ENCODE measurements around the gene EPHA8.

Gene EPHA8

DNA sequence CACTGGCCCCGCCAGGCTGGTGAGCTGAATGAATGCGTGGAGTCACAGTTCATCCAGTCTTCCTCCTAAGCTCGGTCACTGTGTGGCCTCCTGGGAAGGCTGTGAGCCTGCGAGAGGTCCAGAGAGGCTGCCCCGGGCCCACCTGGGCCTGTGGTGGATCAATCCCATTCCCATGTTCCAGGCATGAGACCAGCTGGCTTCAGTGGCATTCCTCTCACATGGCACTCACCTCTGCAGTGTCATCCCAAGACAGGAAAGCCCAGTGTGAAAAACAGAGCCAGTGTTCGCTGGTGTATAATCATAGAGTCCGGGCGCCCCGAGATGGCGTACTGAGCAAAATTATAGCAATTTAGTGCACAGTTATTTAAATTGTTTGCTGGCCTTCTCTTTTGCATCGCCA lies 37.6 kb upstream of the EPHA8 start:
- Histone ChIP-seq H3K4me3 (ENCODE audit: severe bottlenecking) (no peak overlapping the region), H3K4me1 (ENCODE audit: insufficient read depth, poor library complexity, severe bottlenecking) (no peaks in the 10 kb centered on the region), H3K36me3 (ENCODE audit: low read depth) (peaks cover 21% of the 10 kb centered on the region), H3K27ac (ENCODE audit: poor library complexity, severe bottlenecking) (no peak overlapping the region), H3K27me3 (ENCODE audit: insufficient read depth, poor library complexity, severe bottlenecking) (no peaks in the 10 kb centered on the region), H3K9me3 (ENCODE audit: severe bottlenecking) (no peaks in the 10 kb centered on the region)
- TF ChIP-seq, protein P1, sequence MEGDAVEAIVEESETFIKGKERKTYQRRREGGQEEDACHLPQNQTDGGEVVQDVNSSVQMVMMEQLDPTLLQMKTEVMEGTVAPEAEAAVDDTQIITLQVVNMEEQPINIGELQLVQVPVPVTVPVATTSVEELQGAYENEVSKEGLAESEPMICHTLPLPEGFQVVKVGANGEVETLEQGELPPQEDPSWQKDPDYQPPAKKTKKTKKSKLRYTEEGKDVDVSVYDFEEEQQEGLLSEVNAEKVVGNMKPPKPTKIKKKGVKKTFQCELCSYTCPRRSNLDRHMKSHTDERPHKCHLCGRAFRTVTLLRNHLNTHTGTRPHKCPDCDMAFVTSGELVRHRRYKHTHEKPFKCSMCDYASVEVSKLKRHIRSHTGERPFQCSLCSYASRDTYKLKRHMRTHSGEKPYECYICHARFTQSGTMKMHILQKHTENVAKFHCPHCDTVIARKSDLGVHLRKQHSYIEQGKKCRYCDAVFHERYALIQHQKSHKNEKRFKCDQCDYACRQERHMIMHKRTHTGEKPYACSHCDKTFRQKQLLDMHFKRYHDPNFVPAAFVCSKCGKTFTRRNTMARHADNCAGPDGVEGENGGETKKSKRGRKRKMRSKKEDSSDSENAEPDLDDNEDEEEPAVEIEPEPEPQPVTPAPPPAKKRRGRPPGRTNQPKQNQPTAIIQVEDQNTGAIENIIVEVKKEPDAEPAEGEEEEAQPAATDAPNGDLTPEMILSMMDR (IDR thresholded peaks at IDR 0.05; ENCODE audit: poor library complexity, severe bottlenecking), result no peak
- DNase-seq (ENCODE audit: low spot score) (no peak), ATAC-seq (ENCODE audit: low read depth) (no peak)

DNA sequence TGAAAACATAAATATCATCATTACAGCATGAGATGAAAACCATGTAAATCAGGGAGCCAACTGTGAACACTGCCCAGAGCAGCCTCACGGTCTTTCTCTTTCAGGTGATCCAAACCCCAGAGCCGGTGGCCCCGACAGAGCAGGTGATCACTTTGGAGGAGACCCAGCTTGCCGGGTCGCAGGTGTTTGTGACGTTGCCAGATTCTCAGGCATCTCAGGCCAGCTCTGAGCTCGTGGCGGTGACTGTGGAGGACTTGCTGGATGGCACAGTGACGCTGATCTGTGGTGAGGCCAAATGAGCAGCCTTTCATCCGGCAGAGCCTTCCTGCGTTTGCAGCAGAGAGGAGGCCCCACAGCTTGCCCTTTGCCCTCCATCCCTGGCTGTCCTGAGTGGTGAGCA lies 37.2 kb upstream of the EPHA8 start:
- Histone ChIP-seq H3K36me3 (ENCODE audit: low read depth) (peaks cover 21% of the 10 kb centered on the region), H3K9me3 (ENCODE audit: severe bottlenecking) (no peaks in the 10 kb centered on the region), H3K4me1 (ENCODE audit: insufficient read depth, poor library complexity, severe bottlenecking) (no peaks in the 10 kb centered on the region), H3K27me3 (ENCODE audit: insufficient read depth, poor library complexity, severe bottlenecking) (no peaks in the 10 kb centered on the region), H3K27ac (ENCODE audit: poor library complexity, severe bottlenecking) (no peak overlapping the region), H3K4me3 (ENCODE audit: severe bottlenecking) (no peak overlapping the region)
- TF ChIP-seq, protein P1 (IDR thresholded peaks at IDR 0.05; ENCODE audit: poor library complexity, severe bottlenecking), result no peak
- ATAC-seq (ENCODE audit: low read depth), result no peak
- no peak for DNase-seq (ENCODE audit: low spot score)

DNA sequence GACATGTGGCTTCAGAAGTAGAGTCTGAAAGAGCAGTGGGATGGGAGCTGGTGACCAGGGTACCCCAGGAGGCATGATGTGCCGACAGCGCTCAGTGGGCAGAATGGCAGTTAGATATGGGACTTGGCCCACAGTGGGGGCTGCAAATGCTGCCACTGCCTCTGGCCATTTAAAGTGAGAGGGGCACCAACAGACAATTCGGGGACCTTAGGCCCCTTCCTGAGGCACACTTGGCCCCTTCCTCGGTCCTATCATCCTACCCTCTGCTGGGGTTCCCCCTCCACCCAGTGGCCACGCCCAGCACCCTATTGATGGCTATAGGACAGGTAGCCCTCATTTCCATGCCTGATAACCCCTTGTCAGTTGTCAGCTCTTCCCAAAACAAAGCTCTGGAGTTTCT lies 36.6 kb upstream of the EPHA8 start:
- Histone ChIP-seq H3K4me3 (ENCODE audit: severe bottlenecking) (no peak overlapping the region), H3K36me3 (ENCODE audit: low read depth) (peaks cover 21% of the 10 kb centered on the region), H3K27ac (ENCODE audit: poor library complexity, severe bottlenecking) (no peak overlapping the region), H3K4me1 (ENCODE audit: insufficient read depth, poor library complexity, severe bottlenecking) (no peaks in the 10 kb centered on the region), H3K27me3 (ENCODE audit: insufficient read depth, poor library complexity, severe bottlenecking) (no peaks in the 10 kb centered on the region), H3K9me3 (ENCODE audit: severe bottlenecking) (no peaks in the 10 kb centered on the region)
- DNase-seq (ENCODE audit: low spot score) (no peak), ATAC-seq (ENCODE audit: low read depth) (no peak)
- TF ChIP-seq, protein P1 (IDR thresholded peaks at IDR 0.05; ENCODE audit: poor library complexity, severe bottlenecking), result no peak

DNA sequence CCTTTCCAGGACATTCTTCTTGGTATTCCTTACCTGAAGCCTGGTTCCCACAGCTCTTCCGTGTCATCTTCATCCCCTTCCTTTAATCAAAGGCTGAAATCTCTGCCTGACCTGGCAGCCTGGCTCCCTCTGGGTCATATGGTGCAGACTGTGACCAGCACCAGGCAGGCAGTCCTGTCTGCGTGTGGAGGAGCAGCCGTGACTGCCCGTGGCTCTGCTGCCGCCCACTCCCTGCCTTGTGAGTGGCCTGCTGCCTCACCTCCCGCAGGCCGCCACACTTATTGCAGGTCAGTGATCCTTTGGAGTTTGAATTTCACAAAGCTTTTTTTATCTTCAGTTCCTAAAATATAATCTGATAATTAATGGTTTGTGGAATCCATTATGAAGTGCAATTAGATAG lies 36.2 kb upstream of the EPHA8 start:
- no peak for ATAC-seq (ENCODE audit: low read depth)
- peak; percentile 11 for DNase-seq (ENCODE audit: low spot score)
- TF ChIP-seq, protein P1 (IDR thresholded peaks at IDR 0.05; ENCODE audit: poor library complexity, severe bottlenecking), result no peak
- H3K4me3 ChIP-seq (ENCODE audit: severe bottlenecking), result no peak overlapping the region
- peaks cover 18% of the 10 kb centered on the region for H3K36me3 ChIP-seq (ENCODE audit: low read depth)
- H3K9me3 ChIP-seq (ENCODE audit: severe bottlenecking), result no peaks in the 10 kb centered on the region
- H3K27ac ChIP-seq (ENCODE audit: poor library complexity, severe bottlenecking), result no peak overlapping the region
- no peaks in the 10 kb centered on the region for H3K27me3 ChIP-seq (ENCODE audit: insufficient read depth, poor library complexity, severe bottlenecking)
- H3K4me1 ChIP-seq (ENCODE audit: insufficient read depth, poor library complexity, severe bottlenecking), result no peaks in the 10 kb centered on the region

DNA sequence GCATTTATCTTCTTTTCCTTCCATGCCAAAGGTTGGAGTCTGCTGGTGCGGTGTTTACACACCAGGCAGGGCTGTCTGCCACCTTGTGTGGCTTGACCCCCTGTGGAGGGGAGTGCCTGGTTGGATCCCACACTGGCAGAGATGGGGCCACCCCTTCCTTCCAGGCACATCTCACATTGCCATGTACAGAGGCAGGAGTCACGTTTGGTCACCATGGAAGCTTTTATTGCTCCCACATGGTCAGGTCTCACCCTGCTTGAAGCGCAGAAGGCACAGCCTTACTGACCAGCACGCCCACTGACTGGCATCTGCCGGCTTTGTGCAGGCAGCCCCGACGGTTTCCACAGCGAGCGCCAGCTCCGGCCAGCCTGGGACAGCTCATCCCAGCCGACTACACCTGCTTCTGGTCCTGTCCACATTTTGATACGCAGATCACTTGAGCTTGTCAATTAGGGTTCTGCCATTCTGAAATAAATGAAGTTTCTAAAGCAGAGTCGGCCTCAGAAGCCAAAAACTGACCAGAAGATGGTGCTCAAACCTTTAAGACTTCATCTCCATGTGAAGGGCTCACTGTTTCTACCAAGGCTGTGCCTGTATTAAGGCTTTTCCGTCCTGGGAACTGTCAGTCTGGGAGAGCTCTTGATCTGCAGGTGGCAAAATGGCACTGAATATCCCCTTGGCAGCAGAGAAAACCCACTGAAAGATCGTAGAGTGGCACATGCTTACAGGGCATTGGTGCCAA lies 35.6 kb upstream of the EPHA8 start:
- DNase-seq (ENCODE audit: low spot score) (peak; percentile 33), ATAC-seq (ENCODE audit: low read depth) (no peak)
- H3K9me3 ChIP-seq (ENCODE audit: severe bottlenecking), result no peaks in the 10 kb centered on the region
- TF ChIP-seq, protein P1 (IDR thresholded peaks at IDR 0.05; ENCODE audit: poor library complexity, severe bottlenecking), result no peak
- peaks cover 13% of the 10 kb centered on the region for H3K36me3 ChIP-seq (ENCODE audit: low read depth)
- no peaks in the 10 kb centered on the region for H3K4me1 ChIP-seq (ENCODE audit: insufficient read depth, poor library complexity, severe bottlenecking)
- H3K27ac ChIP-seq (ENCODE audit: poor library complexity, severe bottlenecking), result no peak overlapping the region
- H3K27me3 ChIP-seq (ENCODE audit: insufficient read depth, poor library complexity, severe bottlenecking), result no peaks in the 10 kb centered on the region
- no peak overlapping the region for H3K4me3 ChIP-seq (ENCODE audit: severe bottlenecking)
